GM12878 (cell line): ENCODE results near the gene AHCYL2. TPM values are rescaled to one million over a fixed set of nuclear protein-coding genes. Genes with fewer than 3 reads are reported as not detected.

Source experiments
- BCL11A ChIP-seq: IDR thresholded peaks from 2 replicates; pipeline ENCODE4 v1.6.1; 2011; ENCODE audit warnings: low read depth, low read length
- DPF2 ChIP-seq: fragments of 450-650 bp; IDR thresholded peaks from 2 replicates; pipeline ENCODE4 v1.6.1; 2017; ENCODE audit warnings: mild to moderate bottlenecking
- IKZF1 ChIP-seq: fragments of 450-650 bp; conservative IDR thresholded peaks from 2 replicates; pipeline ENCODE4 v1.6.1; 2017; ENCODE audit warnings: antibody characterized with exemption, mild to moderate bottlenecking
- KAT2A ChIP-seq: conservative IDR thresholded peaks from 2 replicates; pipeline ENCODE4 v1.6.1; 2011; ENCODE audit warnings: low read depth, low read length; ENCODE audit not compliant: control insufficient read depth
- NBN ChIP-seq: fragments of 450-650 bp; IDR thresholded peaks from 2 replicates; pipeline ENCODE4 v1.6.1; 2016
- NR2C1 ChIP-seq: fragments of 450-650 bp; IDR thresholded peaks from 2 replicates; pipeline ENCODE4 v1.6.1; 2017; ENCODE audit warnings: antibody characterized with exemption, mild to moderate bottlenecking, moderate library complexity
- NR2F1 ChIP-seq: fragments of 450-650 bp; conservative IDR thresholded peaks from 2 replicates; pipeline ENCODE4 v1.6.1; 2017; ENCODE audit warnings: mild to moderate bottlenecking
- POLR2A ChIP-seq: IDR thresholded peaks from 2 replicates; pipeline ENCODE4 v1.6.1; 2011; ENCODE audit warnings: low read depth, mild to moderate bottlenecking, low read length
- RAD21 ChIP-seq: IDR thresholded peaks from 2 replicates; pipeline ENCODE4 v1.6.1; 2011; ENCODE audit warnings: mild to moderate bottlenecking, low read depth, low read length, moderate library complexity; ENCODE audit not compliant: insufficient read depth
- RBBP5 ChIP-seq: fragments of 200-600 bp; sonication (generic); conservative IDR thresholded peaks from 2 replicates; pipeline ENCODE4 v1.6.1; 2016
- ZNF207 ChIP-seq: fragments of 450-650 bp; IDR thresholded peaks from 2 replicates; pipeline ENCODE4 v1.6.1; 2014; ENCODE audit warnings: antibody characterized with exemption, mild to moderate bottlenecking, borderline replicate concordance
- ZNF217 ChIP-seq: fragments of 450-650 bp; IDR thresholded peaks from 2 replicates; pipeline ENCODE4 v1.6.1; 2017; ENCODE audit warnings: antibody characterized with exemption, mild to moderate bottlenecking
- ZNF622 ChIP-seq: fragments of 450-650 bp; IDR thresholded peaks from 2 replicates; pipeline ENCODE4 v1.6.1; 2017; ENCODE audit warnings: mild to moderate bottlenecking, inconsistent platforms
- polyA plus RNA-seq, 11 experiments: library from polyadenylated mRNA; depleted of rRNA in 4 of 11; unstranded in 6 of 11; stranded (reverse) in 5 of 11; fragments of >200 nt; fragmentation: Nextera tagmentation in 4 of 11; fragmentation: Illumina TruSeq in 1 of 11; extraction: Ambion mirVana in 4 of 11; extraction: Trizol in 1 of 11; gene quantifications; 1 replicate in 1 of 11; 2 replicates in 10 of 11; pipeline versions ENCODE4 v1.2.1 to v1.2.3, GENCODE V29; 2011 to 2016; ENCODE audit warnings: inconsistent platforms in 2 of 11, missing spikeins in 2 of 11, low read depth in 1 of 11
- total RNA-seq, 4 experiments: library from RNA; depleted of rRNA in 3 of 4; stranded (reverse); fragments of >200 nt in 3 of 4; fragmentation: Illumina TruSeq in 1 of 4; extraction: Trizol in 1 of 4; gene quantifications; 2 replicates each; pipeline versions ENCODE4 v1.2.1 to v1.2.3, GENCODE V29; 2013 to 2021
- TF ChIP-seq, protein P1 (sequence below): fragments of 450-650 bp; formaldehyde crosslinking; IDR thresholded peaks from 2 replicates; pipeline ENCODE4 v1.4.0; 2020; ENCODE audit warnings: mild to moderate bottlenecking, moderate library complexity
- TF ChIP-seq, protein P2 (sequence below): IDR thresholded peaks from 2 replicates; pipeline ENCODE4 v1.6.1; 2011; ENCODE audit warnings: borderline replicate concordance, low read depth, mild to moderate bottlenecking, moderate library complexity, mixed read lengths, low read length; ENCODE audit not compliant: insufficient read depth; ENCODE audit errors: extremely low read length
- TF ChIP-seq, protein P3 (sequence below): fragments of 450-650 bp; formaldehyde crosslinking; IDR thresholded peaks from 2 replicates; pipeline ENCODE4 v1.5.0; 2022; ENCODE audit warnings: mild to moderate bottlenecking, missing genetic modification characterization
- TF ChIP-seq, protein P4 (sequence below): fragments of 450-650 bp; IDR thresholded peaks from 2 replicates; pipeline ENCODE4 v1.6.1; 2017; ENCODE audit warnings: mild to moderate bottlenecking, moderate library complexity

AHCYL2 gene
- total and polyA plus RNA-seq, 10 of the 15 experiments (the other 5 are each of a cell fraction or from before 2014, with no cell fraction given) = 1.7 to 29.1 (median 5.4) TPM

DNA sequence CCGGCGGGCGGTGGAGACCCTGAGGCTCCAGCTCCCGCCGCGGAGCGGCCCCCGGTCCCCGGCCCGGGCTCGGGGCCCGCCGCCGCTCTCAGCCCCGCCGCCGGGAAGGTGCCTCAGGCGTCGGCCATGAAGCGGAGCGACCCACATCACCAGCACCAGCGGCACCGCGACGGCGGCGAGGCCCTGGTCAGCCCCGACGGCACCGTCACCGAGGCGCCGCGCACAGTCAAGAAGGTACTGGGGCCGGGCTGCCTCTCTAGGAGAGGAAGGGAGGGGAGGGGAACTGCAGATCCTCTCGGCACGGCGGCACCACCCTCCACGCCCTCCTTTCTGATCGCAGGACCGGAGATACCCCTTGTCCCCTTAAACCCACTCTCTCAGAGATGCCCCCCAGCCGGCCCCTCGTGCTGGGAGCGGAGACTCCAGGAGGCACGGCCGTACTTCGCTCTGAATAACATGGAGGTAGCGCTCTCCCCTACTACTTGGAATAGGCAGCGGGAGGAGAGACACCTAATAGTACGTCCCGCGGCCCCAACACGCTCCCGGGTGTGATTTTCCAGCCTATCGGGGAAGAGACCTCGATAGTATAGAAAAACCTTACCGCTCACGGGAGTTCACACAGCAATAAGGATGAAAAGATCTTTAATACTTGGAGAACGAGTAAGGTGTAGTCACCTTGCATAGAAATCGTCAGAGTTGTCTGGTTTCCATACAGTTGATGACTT is 538 bp downstream of the AHCYL2 start (continued):
- TF ChIP-seq NBN (no peak), KAT2A (no peak), BCL11A (no peak), IKZF1 (peak; percentile 54), ZNF622 (no peak), ZNF207 (no peak), NR2F1 (0 out of 2 replicates have a peak, but pooled peaks have one; percentile 44), ZNF217 (peak; percentile 63), RAD21 (no peak), RBBP5 (no peak), DPF2 (peak; percentile 73), NR2C1 (no peak), POLR2A (no peak)
- TF ChIP-seq, protein P1, sequence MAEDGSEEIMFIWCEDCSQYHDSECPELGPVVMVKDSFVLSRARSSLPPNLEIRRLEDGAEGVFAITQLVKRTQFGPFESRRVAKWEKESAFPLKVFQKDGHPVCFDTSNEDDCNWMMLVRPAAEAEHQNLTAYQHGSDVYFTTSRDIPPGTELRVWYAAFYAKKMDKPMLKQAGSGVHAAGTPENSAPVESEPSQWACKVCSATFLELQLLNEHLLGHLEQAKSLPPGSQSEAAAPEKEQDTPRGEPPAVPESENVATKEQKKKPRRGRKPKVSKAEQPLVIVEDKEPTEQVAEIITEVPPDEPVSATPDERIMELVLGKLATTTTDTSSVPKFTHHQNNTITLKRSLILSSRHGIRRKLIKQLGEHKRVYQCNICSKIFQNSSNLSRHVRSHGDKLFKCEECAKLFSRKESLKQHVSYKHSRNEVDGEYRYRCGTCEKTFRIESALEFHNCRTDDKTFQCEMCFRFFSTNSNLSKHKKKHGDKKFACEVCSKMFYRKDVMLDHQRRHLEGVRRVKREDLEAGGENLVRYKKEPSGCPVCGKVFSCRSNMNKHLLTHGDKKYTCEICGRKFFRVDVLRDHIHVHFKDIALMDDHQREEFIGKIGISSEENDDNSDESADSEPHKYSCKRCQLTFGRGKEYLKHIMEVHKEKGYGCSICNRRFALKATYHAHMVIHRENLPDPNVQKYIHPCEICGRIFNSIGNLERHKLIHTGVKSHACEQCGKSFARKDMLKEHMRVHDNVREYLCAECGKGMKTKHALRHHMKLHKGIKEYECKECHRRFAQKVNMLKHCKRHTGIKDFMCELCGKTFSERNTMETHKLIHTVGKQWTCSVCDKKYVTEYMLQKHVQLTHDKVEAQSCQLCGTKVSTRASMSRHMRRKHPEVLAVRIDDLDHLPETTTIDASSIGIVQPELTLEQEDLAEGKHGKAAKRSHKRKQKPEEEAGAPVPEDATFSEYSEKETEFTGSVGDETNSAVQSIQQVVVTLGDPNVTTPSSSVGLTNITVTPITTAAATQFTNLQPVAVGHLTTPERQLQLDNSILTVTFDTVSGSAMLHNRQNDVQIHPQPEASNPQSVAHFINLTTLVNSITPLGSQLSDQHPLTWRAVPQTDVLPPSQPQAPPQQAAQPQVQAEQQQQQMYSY = no peak
- TF ChIP-seq, protein P2, sequence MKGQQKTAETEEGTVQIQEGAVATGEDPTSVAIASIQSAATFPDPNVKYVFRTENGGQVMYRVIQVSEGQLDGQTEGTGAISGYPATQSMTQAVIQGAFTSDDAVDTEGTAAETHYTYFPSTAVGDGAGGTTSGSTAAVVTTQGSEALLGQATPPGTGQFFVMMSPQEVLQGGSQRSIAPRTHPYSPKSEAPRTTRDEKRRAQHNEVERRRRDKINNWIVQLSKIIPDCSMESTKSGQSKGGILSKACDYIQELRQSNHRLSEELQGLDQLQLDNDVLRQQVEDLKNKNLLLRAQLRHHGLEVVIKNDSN = no peak
- TF ChIP-seq, protein P3, sequence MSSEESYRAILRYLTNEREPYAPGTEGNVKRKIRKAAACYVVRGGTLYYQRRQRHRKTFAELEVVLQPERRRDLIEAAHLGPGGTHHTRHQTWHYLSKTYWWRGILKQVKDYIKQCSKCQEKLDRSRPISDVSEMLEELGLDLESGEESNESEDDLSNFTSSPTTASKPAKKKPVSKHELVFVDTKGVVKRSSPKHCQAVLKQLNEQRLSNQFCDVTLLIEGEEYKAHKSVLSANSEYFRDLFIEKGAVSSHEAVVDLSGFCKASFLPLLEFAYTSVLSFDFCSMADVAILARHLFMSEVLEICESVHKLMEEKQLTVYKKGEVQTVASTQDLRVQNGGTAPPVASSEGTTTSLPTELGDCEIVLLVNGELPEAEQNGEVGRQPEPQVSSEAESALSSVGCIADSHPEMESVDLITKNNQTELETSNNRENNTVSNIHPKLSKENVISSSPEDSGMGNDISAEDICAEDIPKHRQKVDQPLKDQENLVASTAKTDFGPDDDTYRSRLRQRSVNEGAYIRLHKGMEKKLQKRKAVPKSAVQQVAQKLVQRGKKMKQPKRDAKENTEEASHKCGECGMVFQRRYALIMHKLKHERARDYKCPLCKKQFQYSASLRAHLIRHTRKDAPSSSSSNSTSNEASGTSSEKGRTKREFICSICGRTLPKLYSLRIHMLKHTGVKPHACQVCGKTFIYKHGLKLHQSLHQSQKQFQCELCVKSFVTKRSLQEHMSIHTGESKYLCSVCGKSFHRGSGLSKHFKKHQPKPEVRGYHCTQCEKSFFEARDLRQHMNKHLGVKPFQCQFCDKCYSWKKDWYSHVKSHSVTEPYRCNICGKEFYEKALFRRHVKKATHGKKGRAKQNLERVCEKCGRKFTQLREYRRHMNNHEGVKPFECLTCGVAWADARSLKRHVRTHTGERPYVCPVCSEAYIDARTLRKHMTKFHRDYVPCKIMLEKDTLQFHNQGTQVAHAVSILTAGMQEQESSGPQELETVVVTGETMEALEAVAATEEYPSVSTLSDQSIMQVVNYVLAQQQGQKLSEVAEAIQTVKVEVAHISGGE (CRISPR knock-in tag) = no peak
- TF ChIP-seq, protein P4, sequence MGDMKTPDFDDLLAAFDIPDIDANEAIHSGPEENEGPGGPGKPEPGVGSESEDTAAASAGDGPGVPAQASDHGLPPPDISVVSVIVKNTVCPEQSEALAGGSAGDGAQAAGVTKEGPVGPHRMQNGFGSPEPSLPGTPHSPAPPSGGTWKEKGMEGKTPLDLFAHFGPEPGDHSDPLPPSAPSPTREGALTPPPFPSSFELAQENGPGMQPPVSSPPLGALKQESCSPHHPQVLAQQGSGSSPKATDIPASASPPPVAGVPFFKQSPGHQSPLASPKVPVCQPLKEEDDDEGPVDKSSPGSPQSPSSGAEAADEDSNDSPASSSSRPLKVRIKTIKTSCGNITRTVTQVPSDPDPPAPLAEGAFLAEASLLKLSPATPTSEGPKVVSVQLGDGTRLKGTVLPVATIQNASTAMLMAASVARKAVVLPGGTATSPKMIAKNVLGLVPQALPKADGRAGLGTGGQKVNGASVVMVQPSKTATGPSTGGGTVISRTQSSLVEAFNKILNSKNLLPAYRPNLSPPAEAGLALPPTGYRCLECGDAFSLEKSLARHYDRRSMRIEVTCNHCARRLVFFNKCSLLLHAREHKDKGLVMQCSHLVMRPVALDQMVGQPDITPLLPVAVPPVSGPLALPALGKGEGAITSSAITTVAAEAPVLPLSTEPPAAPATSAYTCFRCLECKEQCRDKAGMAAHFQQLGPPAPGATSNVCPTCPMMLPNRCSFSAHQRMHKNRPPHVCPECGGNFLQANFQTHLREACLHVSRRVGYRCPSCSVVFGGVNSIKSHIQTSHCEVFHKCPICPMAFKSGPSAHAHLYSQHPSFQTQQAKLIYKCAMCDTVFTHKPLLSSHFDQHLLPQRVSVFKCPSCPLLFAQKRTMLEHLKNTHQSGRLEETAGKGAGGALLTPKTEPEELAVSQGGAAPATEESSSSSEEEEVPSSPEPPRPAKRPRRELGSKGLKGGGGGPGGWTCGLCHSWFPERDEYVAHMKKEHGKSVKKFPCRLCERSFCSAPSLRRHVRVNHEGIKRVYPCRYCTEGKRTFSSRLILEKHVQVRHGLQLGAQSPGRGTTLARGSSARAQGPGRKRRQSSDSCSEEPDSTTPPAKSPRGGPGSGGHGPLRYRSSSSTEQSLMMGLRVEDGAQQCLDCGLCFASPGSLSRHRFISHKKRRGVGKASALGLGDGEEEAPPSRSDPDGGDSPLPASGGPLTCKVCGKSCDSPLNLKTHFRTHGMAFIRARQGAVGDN = no peak
